NCI-H524 (cell line): ENCODE data around the gene CAB39.
A peak's percentile ranks its signal among the peaks of the same experiment; 100 is the strongest.
"Not testable (repeated sequence)": the region's sequence is repeated elsewhere in the genome, so short reads cannot be mapped to it uniquely, and the experiment has no call there.

ENCODE experiments used
- DNase-seq, 2 experiments: peaks; one replicate each; lab custom pipeline; 2025; lab: John Stamatoyannopoulos, UW

CAB39 gene

DNA sequence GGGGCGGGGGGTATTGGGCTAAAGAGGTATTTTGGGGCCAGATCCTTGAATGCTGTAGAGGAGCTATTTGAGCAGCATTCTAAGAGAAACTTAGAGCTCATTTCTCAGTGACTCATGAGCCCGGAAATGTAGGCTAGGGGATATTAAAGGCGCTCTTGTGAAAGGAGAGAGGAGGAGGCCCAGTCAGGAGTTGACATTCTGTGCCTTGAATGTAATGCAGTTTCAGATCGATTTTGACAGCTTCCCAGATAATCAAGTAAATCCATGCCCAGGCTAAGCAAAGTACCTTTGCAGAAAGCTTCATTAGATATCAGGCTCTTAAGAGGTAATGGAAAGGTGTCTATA is 1.5 kb downstream of the CAB39 start:
- DNase-seq, result peak in 1 of 2 experiments; percentile 9

DNA sequence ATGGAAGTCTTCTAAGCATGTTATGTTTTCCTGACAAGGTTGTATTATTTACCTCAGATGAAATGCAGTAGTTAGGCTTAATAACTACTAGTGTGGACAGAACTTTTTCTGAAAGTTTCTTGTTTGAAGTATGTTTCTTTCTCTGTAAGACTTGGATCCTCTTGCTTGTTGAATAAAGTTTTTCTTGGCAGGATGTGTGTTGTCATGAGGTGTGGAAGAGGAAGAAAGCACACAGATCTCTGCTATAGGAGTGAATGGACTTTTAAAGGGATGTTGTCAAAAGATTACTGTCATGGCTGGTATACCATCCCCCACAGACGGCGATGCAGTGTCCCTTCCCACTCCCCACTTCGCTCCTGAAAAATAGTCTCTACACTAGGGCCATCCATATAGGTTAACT is 2.6 kb downstream of the CAB39 start:
- no peak for DNase-seq

DNA sequence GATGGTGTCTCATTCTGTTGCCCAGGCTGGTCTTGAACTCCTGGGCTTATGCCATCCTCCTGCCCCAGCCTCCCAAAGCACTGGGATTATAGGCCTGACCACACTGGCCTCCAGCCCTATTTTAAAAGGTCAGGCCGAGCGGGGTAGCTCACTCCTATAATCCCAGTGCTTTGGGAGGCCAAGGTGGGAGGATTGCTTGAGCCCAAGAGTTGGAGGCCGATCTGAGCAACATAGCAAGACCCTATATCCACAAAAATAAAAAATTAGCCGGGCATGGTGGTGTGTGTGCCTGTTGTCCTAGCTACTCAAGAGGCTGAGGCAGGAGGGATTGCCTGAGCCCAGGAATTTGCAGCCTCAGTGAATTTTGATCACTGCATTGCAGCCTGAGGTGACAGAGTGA is 3.9 kb downstream of the CAB39 start:
- DNase-seq, result no peak

DNA sequence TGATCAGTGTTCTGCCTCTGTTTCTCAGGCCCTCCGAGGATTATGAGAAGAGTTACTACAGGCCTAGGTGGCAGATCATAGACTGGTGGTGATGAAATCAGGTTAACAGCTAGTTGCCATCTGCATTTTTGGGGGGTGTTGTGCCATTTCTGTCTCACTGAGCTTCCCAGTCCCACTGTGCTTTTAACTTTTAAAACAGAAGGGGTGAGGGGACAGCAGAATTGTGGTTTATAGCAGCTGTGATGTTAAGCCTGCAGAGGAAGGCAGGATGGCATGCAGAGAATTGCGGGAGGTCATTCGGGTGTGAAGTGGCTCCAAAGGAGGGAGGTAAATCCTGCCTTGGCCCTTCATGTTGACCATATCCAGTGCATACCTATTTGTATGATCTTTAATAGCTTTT is 5.0 kb downstream of the CAB39 start:
- DNase-seq, result no peak

DNA sequence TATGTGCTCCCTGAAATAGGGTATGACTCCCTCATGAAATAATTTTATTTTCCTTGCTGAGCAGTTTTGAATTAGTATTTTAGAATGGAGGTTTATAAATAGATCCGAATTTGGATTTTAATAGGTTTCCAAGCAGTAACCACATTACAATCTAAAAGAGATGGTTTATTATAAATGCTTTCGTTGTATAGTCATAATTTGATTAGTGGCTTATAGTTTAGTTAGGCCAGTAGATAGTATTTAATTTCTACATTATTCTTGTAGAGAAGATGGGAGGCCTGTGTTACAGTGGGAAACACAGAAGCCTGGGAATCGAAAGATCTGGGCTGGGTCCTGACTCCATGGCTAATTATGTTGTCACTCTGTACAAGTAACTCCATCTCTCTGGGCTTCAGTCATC is 6.7 kb downstream of the CAB39 start:
- DNase-seq, result no peak

DNA sequence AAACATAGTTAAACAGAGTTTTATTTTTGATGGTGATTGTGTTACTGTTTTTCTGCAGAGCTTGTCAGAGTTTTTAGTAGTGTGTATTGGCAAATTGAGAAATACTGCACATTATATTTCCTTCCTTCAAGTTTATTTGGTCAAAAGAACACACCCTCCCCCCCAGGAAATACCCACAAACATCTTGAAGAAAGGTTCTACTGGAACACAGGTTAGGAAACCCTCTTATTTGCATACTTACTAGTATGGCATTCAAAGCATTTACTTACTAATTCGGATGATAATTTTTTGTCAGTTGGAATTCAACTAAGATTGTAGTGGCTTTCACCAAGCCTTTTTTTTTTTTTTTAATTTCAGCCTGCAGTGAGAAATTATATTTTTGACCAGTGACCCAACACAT is 9.1 kb downstream of the CAB39 start:
- DNase-seq, result no peak

DNA sequence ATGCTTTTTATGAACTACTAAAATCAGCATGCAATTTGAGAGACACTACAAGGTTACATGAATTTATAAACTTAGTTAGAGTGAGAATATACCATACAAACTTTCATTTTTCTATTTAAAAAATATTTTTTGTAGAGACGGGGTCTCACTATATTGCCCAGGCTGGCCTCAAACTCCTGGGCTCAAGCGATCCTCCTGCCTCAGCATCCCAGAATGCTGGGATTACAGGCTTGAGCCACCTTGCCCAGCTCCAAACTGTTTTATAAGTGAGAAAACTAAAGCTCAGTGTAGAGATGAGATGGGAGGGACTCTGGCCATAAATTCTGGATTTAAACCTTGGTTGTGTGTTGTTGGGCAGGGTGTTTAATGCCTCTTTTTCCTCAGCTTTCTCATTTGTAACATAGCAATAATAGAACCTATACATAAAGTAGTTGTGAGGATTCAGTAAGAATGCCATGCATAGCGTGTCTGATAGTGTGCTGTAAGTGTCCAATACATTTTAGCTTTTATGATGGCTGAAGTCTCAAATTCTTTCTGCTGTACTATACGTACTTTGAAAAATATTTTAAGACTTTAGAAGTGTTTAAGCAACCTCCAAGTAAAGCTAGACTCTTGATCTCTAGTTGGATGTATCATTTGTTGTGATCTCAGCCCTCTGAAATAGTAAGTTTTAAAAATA is 9.7 kb downstream of the CAB39 start:
- DNase-seq, result no peak

DNA sequence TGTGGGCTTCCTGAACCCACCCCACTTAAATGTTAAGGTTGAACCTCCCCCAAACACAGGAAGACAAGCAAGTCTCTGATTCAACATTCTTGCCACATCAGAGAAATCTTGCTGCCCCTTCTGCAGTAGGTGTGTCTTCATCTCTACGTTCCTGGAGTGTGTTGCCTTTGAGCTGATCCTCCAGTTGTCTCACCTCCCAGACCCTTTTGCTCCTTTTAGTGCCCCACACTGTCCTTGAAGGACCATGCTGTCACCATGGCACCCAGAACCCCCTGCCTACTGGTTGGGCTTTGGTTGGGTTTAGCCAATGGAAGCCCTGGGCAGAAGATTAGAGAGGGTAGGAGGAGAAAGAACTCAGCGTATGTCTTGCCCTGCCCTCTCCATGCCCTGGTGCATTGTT is 10.7 kb downstream of the CAB39 start:
- no peak for DNase-seq

DNA sequence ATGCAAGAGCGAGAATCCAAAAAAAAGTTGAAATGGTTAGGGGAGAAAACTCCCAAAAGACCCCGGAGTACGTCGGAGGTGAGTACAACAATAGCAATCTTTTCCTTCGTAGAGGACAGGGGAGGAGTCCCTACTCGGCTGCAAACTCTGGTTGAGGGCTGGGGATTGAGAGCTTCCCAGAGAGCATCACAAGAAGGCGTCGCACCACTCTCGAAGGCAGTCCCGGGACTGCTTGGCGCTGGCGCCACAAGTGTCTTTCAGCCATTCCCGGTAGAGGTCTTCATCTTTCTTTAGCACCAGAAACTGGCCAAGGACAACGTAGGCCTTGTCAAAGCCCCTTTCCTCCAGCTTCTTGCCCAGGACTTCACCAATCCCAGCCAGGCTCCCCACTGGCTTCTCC is 12.3 kb downstream of the CAB39 start:
- DNase-seq, result not testable (repeated sequence)

DNA sequence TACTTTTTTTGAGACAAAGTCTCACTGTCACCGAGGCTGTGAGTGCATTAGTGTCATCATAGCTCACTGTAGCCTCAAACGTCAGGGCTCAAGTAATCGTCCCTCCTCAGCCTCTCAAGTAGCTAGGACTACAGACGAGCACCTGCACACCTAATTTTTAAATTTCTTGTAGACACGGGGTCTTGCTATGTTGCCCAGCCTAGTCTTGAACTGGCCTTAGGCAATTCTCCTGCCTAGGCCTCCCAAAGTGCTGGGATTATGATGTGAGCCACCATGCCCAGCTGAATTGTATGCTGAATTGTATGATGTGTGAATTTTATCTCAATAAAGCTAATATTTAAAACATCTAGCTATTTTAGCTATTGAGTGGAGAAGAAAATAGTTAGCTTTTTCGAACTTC is 18.9 kb downstream of the CAB39 start:
- DNase-seq, result no peak

DNA sequence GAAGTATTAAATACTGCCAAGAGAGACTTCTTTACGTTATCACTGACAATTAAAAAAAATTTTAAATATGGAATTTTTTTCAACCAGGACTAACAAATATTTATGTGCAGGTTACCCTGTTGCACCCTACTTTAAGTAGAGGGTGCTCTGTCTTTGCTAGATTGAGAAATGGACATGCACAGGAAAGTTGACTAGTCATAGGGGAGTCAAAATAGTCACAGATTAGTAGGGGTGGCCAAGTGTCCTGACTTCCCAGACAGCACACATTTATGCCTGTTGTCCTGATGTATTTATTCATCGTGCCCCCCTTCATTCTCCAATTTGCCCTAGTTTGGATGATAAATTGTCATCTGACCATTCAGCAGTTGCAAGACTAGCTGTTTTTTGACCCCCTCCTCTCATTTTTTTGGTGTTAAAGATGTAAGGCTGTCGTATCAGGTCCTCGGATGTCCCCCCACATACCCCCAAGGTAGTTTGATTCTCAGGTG is 20.3 kb downstream of the CAB39 start:
- DNase-seq, result no peak

DNA sequence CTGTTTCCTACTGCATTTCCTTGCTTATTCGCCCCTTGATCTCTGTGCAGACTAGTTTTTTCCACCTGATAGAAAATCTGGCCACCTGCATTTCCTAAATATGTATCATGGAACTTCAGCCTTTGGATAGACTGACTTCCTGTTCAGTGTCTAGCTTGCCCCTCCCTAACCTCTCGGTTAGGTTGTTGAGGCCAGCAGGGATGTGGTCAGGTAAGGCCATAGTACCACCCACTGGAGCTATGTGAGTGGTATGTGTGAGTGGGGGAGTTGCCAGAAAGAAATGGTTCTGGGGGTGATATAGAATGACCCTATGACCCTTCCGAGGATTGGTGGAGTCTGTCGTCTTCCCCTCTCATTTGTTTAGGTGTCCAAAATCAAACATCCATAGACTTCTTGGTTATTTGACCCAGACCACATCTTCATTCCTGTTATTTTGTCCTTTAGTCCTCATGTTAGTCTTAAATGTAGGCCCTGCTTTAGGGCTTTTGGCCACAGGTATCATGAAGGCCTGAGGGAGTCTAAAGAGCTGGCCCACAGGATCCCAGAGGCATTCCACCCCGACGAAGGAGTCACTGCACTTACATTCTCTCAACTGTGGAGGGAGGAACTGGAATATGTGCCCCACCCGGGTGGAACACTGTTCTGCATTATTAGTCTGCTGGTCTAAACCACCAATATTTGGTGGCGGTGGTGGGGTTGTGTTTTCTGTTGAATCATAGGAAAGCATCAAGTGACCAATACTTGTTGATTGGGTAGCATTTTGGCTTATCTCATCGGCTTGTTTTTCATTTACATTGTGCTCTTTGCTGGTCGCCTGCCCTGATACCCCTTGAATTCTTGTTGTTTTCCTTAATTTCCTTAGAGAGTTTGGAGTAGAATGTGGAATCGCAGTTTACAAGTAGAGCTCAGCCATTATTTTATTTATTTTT is 21.9 kb downstream of the CAB39 start:
- no peak for DNase-seq

DNA sequence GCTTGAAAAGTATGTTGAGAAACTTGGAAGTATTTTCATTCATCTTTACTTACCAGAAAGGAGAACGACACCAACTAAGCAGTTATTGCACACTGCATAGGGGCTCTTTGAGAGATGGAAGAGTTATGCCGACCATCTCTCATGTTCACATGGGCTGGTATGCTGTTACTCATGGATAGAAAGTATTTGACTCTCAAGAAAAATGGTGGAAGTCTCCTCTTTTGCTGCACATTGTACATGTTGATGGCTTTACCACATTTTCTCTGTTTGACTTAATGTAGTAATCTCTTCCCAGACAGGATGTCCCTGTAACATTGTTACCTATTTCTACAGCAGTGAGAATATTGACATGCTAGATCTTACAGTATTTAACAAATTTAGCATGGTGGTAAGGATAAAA is 23.2 kb downstream of the CAB39 start:
- DNase-seq, result no peak

DNA sequence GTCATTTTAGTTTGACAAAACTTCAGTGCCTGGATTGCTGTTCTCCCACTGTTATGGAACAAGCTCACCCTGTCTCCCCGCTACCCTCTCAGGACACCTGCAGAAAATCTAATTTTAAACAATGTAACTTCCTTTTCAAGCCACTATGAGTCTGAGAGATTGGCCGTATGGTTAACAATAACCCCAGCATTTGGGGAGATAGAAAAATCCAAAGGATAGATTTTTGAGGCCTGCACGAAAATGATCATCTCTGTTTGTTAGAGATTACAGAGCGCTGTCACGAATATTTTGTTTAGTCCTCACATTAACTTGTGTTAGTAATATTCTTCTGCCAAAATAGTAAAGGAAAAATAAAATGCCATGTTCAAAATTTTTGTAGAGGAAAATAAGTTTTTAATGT is 24.7 kb downstream of the CAB39 start:
- no peak for DNase-seq

DNA sequence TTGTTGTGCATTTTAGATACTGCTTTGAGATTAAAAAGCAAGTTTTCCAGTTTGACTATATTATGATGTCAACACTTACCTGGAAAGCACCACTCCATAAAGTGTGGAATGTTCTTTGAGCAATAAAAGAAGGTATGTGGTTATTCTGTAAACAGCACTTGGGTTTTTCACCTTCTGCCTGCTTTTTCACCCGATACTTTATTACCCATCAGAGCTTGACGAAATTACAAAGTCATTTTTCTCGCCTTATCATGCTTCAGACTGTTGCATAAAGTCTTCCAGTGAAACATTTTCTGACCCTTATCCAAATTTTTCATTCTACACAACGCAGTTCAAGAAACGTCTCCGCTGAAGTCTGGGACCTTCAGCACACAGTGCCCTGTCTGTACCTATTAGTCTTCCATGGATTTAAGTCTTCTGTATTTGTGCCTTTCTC is 25.2 kb downstream of the CAB39 start:
- DNase-seq, result no peak

DNA sequence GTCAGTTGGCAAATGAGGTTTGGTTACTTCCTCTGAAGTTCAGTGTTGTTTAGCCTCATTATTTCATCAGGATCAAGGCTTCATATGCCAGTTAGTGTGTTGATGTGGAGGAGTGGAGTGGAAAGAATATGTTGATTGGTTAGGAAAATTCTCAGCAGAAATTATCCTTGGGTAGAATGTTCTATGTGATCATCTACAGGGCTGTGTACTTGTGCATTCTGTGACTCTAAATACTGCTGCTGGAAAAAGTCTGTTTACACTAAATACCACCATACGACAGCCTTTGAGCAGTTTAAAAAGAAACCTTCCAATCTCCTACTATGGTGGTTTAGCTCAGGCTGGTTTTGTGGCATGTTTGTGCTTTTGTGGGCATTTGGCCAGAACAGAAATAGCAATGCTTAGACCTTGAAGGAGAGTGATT is 25.8 kb downstream of the CAB39 start:
- DNase-seq, result no peak

DNA sequence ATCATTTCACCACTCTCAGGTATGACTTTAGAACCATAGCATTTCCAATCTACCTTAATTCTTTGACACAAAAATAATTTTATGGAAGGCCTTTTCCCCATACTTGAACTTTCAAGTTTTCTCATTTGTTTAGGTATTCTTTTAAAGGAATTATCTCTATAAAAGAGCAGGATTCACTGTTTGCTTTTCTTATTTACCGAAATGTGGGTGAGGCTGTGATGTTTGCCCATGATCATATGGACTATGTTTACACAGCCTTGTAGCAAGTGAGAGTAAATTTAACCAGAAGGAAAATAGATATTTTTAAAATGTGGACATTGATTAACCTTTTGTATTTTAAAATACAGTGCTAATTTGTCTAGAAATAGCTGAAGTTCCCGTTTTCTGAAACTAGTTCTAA is 26.3 kb downstream of the CAB39 start:
- DNase-seq, result no peak

DNA sequence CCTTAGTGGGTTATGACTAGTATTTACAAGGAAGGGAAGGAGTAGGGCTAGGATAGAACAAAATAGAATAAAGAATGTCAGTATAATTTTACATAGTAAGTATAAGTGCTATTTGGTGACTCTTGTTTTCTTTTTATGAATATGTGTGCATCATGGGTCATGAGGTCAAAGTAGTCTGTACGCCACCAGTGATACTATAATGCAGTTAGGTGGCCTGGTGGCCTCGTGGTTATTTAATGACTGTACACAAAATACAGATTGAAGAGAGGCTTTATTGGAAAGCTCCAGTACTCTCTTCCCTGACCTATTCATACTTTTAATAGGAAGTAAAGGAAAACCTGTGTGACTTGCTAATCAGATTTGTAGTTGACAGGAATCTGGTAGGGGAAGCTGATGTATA is 27.3 kb downstream of the CAB39 start:
- no peak for DNase-seq

DNA sequence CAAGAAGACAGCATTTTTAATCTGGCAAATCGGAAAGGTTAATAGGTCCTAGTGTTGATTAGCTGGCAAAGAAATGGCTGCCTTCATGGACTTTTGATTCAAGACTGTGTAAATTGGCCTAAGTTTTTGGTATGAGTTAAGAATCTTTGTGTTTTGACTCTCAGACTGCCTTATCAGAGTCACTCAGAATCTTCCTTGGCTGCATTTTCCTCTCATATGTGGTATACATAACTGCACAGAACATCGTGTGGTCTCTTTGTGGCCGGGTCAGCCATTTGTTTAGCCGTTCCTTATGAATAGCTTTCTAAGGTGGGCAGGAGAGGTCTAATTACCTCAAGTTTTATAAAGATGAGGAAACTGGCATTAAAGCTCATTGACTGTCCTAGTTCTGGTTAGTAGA is 30.1 kb downstream of the CAB39 start:
- no peak for DNase-seq

DNA sequence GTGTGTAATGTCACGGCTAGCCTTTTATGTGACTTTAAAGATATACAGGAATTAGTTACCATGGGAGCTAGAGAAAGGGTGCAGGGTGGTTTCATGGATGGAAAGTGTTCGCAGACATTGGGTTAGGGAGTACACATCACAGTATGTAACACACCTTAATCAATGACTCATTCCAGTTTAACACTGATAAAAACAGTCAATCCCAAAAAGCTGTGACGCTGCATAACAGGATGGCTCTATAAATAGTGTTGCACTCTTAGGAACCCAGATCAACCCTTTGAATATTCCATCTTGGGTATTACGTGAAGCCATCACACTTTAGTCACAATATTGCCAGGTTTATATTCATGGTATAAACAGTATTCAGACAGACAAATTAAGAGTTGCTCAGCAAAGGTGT is 33.6 kb downstream of the CAB39 start:
- DNase-seq, result no peak

DNA sequence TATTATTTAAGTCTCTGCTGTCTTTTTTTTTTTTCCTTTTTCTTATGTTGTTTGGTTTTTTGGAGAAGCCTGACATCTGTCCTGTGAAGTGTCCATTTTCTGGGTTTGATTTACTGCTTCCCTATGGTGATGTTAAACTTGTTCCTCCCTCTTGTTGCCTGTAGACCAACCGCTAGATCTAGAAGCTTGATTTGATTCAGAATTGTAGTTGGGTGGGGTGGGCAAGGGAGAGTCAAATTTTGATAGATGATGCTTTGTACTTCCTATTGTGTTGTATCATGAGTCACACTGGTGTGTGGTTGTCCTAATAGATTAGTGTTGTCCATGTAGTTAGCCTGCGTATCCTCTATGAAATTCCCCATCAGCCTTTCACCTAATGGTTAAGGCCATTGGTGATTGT is 35.4 kb downstream of the CAB39 start:
- no peak for DNase-seq

DNA sequence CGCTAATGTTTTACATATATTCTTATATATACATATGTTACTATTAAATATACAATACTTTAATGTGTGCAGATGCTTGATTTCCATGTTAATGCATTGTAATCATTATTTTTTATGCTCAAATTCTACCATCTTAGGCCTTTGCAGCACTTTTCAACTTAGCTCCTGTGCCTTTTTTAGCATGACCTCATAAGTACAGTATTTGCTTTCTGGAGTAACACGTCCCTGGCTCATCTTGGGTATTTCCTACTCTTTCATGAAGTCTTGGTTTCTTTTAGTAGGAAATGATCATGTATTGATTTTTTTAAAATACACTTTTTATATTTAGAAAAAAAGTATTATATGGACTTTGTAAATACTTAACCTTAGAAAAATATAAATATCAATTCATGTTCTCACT is 36.5 kb downstream of the CAB39 start:
- no peak for DNase-seq

DNA sequence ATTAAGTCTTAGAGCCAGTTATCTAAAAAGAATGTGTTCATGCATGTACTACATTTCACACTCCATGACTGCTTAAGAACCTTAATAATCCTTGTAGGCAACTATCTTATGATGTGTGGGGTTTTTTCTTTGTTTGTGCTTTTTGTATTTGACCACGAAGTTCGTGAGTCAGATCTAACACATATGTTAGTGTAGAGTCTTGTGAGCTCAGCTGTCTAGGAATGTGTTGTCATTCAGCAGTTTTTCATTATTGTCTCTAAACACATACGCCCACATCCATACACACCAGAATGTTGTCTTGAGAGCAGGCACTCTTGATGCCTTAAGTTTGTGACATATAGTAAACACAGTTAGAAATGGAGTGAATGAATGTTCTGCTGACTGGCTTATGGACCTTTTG is 38.4 kb downstream of the CAB39 start:
- no peak for DNase-seq

DNA sequence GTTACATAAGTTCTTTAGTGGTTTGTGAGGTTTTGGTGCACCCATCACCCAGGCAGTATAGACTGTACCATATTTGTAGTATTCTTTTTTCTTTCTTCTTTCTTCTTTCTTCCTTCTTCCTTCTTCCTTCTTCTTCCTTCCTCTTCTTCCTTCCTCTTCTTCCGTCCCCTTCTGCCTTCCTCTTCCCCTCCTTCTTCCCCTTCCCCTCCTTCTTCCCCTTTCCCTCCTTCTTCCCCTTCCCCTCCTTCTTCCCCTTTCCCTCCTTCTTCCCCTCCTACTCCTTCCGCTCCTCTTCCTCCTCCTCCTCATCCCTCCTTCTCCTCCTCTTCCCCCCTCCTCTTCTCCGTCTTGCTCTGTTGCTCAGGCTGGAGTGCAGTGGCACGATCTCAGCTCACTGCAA is 41.6 kb downstream of the CAB39 start:
- DNase-seq, result no peak
